ENCODE data around the gene MRRF. TPM values are rescaled to one million over a fixed set of nuclear protein-coding genes. Genes with fewer than 3 reads are reported as not detected.

The MRRF gene
- total RNA-seq, 1 experiment from 2014 or later = 42.3 TPM

- H3K36me3 Mint-ChIP-seq = peaks cover 30% of the 10 kb centered on the region
- ChIA-PET CTCF (no interaction called here), POLR2A (no interaction called here)
- H3K4me1 Mint-ChIP-seq = no peaks in the 10 kb centered on the region
- H3K27me3 Mint-ChIP-seq (ENCODE audit: low read depth) = no peaks in the 10 kb centered on the region
- H3K27ac Mint-ChIP-seq = no peak overlapping the region
- no peak overlapping the region for H3K4me3 Mint-ChIP-seq
- no peaks in the 10 kb centered on the region for H3K9me3 Mint-ChIP-seq
- ATAC-seq = no peak
- DNase-seq (ENCODE audit: low spot score) = no peak
- TF ChIP-seq ATF2 (CRISPR knock-in tag; IDR thresholded peaks at IDR 0.05; ENCODE audit: borderline replicate concordance, low read depth) = no peak
- TF ChIP-seq ZNF416 (CRISPR knock-in tag; IDR thresholded peaks at IDR 0.05) = no peak
- TF ChIP-seq, protein P1, sequence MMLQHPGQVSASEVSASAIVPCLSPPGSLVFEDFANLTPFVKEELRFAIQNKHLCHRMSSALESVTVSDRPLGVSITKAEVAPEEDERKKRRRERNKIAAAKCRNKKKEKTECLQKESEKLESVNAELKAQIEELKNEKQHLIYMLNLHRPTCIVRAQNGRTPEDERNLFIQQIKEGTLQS (CRISPR knock-in tag; conservative IDR thresholded peaks at IDR 0.05) = no peak
- TF ChIP-seq, protein P2, sequence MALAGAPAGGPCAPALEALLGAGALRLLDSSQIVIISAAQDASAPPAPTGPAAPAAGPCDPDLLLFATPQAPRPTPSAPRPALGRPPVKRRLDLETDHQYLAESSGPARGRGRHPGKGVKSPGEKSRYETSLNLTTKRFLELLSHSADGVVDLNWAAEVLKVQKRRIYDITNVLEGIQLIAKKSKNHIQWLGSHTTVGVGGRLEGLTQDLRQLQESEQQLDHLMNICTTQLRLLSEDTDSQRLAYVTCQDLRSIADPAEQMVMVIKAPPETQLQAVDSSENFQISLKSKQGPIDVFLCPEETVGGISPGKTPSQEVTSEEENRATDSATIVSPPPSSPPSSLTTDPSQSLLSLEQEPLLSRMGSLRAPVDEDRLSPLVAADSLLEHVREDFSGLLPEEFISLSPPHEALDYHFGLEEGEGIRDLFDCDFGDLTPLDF (CRISPR knock-in tag; IDR thresholded peaks at IDR 0.05) = no peak
- TF ChIP-seq, protein P3, sequence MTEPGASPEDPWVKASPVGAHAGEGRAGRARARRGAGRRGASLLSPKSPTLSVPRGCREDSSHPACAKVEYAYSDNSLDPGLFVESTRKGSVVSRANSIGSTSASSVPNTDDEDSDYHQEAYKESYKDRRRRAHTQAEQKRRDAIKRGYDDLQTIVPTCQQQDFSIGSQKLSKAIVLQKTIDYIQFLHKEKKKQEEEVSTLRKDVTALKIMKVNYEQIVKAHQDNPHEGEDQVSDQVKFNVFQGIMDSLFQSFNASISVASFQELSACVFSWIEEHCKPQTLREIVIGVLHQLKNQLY (CRISPR knock-in tag; IDR thresholded peaks at IDR 0.05) = no peak
- no peak for TF ChIP-seq ZNF396 (CRISPR knock-in tag; IDR thresholded peaks at IDR 0.05; ENCODE audit: borderline replicate concordance)
- TF ChIP-seq EMX1 (CRISPR knock-in tag; IDR thresholded peaks at IDR 0.05) = no peak
- TF ChIP-seq TP53 (CRISPR knock-in tag; IDR thresholded peaks at IDR 0.05) = no peak
- TF ChIP-seq FOXJ3 (CRISPR knock-in tag; IDR thresholded peaks at IDR 0.05; ENCODE audit: borderline replicate concordance) = no peak
- TF ChIP-seq, protein P4, sequence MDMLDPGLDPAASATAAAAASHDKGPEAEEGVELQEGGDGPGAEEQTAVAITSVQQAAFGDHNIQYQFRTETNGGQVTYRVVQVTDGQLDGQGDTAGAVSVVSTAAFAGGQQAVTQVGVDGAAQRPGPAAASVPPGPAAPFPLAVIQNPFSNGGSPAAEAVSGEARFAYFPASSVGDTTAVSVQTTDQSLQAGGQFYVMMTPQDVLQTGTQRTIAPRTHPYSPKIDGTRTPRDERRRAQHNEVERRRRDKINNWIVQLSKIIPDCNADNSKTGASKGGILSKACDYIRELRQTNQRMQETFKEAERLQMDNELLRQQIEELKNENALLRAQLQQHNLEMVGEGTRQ (CRISPR knock-in tag; IDR thresholded peaks at IDR 0.05) = no peak
- TF ChIP-seq HMGA2 (CRISPR knock-in tag; IDR thresholded peaks at IDR 0.05) = no peak
- no peak for TF ChIP-seq CDX4 (CRISPR knock-in tag; IDR thresholded peaks at IDR 0.05; ENCODE audit: borderline replicate concordance)
- TF ChIP-seq GTF2I (CRISPR knock-in tag; conservative IDR thresholded peaks at IDR 0.05) = no peak
- TF ChIP-seq, protein P5, sequence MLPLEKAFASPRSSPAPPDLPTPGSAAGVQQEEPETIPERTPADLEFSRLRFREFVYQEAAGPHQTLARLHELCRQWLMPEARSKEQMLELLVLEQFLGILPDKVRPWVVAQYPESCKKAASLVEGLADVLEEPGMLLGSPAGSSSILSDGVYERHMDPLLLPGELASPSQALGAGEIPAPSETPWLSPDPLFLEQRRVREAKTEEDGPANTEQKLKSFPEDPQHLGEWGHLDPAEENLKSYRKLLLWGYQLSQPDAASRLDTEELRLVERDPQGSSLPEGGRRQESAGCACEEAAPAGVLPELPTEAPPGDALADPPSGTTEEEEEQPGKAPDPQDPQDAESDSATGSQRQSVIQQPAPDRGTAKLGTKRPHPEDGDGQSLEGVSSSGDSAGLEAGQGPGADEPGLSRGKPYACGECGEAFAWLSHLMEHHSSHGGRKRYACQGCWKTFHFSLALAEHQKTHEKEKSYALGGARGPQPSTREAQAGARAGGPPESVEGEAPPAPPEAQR (CRISPR knock-in tag; IDR thresholded peaks at IDR 0.05) = no peak
- no peak for TF ChIP-seq FOXP4 (CRISPR knock-in tag; IDR thresholded peaks at IDR 0.05)
- TF ChIP-seq, protein P6, sequence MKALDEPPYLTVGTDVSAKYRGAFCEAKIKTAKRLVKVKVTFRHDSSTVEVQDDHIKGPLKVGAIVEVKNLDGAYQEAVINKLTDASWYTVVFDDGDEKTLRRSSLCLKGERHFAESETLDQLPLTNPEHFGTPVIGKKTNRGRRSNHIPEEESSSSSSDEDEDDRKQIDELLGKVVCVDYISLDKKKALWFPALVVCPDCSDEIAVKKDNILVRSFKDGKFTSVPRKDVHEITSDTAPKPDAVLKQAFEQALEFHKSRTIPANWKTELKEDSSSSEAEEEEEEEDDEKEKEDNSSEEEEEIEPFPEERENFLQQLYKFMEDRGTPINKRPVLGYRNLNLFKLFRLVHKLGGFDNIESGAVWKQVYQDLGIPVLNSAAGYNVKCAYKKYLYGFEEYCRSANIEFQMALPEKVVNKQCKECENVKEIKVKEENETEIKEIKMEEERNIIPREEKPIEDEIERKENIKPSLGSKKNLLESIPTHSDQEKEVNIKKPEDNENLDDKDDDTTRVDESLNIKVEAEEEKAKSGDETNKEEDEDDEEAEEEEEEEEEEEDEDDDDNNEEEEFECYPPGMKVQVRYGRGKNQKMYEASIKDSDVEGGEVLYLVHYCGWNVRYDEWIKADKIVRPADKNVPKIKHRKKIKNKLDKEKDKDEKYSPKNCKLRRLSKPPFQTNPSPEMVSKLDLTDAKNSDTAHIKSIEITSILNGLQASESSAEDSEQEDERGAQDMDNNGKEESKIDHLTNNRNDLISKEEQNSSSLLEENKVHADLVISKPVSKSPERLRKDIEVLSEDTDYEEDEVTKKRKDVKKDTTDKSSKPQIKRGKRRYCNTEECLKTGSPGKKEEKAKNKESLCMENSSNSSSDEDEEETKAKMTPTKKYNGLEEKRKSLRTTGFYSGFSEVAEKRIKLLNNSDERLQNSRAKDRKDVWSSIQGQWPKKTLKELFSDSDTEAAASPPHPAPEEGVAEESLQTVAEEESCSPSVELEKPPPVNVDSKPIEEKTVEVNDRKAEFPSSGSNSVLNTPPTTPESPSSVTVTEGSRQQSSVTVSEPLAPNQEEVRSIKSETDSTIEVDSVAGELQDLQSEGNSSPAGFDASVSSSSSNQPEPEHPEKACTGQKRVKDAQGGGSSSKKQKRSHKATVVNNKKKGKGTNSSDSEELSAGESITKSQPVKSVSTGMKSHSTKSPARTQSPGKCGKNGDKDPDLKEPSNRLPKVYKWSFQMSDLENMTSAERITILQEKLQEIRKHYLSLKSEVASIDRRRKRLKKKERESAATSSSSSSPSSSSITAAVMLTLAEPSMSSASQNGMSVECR (CRISPR knock-in tag; IDR thresholded peaks at IDR 0.05; ENCODE audit: borderline replicate concordance) = no peak
- no peak for TF ChIP-seq AR (CRISPR knock-in tag; IDR thresholded peaks at IDR 0.05)
- TF ChIP-seq OVOL2 (CRISPR knock-in tag; IDR thresholded peaks at IDR 0.05; ENCODE audit: borderline replicate concordance) = no peak
- TF ChIP-seq CREM (CRISPR knock-in tag; IDR thresholded peaks at IDR 0.05) = no peak
Observed at GRCh38 chr9:122239722-122240121, 25.0 kb upstream of the MRRF start.
